Skin of body (tissue), 2 donors: ENCODE measurements around the gene INSYN1. TPM values are rescaled to one million over a fixed set of nuclear protein-coding genes. Genes with fewer than 3 reads are reported as not detected.
"Not testable (repeated sequence)": the region's sequence is repeated elsewhere in the genome, so short reads cannot be mapped to it uniquely, and the experiment has no call there.

Experiments
- DNase-seq: peaks from one replicate; lab custom pipeline; 2025; lab: John Stamatoyannopoulos, UW
- total RNA-seq: library from RNA; depleted of rRNA; stranded (reverse); fragments of >200 nt; gene quantifications from one replicate; pipeline ENCODE4 v1.2.3, GENCODE V29; 2014

INSYN1 gene, protein sequence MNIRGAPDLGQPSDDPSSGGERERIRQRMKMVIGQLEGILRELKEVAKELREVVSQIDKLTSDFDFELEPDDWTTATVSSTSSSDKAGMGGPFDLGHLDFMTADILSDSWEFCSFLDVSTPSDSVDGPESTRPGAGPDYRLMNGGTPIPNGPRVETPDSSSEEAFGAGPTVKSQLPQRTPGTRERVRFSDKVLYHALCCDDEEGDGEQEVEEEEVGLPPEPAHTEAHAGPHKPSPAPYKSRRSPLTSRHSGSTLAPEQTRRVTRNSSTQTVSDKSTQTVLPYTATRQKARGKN
- total RNA-seq, result 7.7 TPM

DNA sequence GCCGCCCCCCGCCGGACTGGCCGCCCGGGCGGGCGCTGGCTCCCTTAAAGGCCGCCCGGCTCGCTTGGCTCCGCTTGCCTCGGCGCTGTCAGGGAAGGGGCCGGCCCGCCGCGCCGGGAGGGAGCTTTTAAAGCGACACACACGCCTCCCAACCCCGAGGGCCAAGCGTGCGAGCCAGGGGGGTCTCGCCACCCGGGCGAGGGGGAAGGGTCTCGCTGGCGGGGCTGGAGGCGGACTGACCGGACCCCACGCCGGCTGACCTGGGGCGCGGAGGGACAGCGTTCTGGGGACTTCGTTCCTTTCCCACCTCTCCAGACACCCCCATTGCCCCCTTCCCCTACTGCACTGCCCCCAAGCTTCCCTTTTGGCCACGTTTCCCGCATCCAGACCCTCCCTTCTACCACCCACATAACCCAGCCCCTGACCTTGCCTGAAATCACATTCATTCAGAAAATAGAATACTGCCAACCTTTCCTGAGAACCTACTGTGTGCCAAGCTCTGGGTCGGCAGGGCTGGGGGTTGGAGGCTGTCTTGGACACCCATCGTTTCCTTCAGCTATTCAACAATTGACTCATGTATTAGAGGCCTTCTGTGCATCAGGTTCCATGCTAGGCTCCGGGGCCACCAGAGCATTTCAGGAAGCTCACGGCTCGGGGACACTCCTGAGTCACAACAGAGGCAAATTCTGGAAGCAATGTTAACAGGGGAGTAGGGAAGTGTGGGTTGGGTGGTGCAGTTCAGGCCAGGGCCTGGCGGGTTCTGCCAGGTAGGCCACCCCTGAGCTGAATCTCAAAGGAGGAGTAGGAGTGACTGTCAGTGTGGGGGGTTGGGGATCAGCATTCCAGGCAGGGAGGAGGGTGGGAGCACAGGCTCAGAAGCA is at the start of gene INSYN1:
TSS of gene INSYN1 (minus strand) at position 102 of the 881 bp plus-strand sequence. CDS start 2,221 bp downstream, outside the sequence.
- DNase-seq, result no peak

DNA sequence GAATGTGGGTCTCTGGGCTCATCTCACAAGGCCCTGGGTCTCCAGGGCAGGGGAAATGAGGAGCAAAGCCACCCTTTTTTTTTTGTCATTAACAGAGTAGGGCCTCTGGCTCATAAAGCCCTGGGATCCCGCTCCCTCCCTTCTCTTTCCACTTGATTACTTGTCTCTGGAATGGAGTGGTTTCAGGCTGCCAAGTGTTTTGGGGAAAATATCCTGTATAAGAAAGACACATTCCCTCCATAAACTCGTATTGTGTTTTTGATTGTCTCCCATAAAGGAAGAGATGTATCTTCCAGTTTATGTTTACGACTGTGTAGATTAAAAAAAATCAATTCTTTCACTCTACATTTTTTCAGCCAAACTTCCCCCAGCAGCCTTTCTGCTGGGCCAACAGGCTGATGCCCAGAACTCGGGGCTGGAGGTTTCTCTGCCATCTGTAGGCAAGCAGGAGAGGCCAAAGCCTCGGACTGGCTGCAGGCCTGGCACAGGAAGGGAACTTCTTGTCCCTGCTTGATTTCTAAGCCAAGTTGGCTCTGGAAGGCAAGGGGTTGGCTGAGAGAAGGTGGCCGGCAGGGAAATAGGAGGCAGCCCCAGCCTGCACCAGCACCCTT is 49.4 kb upstream of the INSYN1 start:
- DNase-seq, result peak; percentile 80

DNA sequence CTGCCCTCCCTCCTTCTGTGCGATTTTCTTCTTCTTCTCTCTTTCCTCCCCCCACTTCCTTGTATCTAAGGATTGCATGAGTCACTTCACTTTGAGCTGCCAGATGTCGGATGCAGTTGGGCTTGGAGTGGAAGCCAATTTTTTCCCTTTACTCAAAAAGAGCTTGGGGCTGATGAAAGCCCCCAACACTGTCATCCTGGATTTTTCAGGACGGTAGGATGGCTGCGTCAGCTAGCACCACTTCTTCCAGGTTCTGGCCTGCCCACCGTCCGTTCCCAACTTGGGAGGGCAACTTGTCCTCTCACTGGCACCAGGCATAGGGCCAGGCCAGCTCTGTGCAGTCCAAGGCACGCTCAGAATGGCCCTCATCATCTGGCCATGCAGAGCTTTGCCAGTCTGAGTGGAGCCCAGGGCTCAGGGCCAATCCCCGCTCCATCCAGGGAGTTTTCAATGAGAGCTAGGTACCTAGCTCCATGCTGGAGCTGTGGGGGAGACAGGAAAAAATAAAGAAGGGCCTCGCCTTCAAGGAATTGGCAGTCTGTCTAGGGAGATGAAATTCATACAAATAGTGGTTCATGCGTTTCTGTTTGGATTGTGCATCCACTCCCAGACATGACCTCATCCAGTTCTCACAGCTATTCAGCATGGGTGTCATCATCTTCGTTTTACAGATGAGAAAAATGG is 47.7 kb upstream of the INSYN1 start:
- DNase-seq, result peak; percentile 81

DNA sequence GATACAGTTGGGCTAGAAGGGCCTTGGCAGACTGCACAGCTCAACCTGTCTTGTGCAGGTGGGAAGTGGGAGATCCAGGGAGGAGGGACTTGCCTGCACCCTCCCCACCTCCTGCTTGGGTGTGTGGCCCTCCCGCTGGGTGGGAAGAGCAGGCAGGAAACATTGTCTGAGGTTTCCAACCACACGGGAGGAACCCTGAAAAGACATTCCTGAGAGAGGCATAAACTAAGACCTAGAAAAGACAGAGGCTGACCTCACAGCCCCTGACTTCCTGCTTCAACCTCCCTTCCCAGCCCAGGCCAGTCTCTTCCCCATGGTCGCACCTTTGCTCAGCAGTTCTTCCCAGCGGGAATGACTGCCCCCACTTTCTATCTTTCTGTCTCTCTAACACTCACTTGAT is 46.3 kb upstream of the INSYN1 start:
- DNase-seq, result no peak

DNA sequence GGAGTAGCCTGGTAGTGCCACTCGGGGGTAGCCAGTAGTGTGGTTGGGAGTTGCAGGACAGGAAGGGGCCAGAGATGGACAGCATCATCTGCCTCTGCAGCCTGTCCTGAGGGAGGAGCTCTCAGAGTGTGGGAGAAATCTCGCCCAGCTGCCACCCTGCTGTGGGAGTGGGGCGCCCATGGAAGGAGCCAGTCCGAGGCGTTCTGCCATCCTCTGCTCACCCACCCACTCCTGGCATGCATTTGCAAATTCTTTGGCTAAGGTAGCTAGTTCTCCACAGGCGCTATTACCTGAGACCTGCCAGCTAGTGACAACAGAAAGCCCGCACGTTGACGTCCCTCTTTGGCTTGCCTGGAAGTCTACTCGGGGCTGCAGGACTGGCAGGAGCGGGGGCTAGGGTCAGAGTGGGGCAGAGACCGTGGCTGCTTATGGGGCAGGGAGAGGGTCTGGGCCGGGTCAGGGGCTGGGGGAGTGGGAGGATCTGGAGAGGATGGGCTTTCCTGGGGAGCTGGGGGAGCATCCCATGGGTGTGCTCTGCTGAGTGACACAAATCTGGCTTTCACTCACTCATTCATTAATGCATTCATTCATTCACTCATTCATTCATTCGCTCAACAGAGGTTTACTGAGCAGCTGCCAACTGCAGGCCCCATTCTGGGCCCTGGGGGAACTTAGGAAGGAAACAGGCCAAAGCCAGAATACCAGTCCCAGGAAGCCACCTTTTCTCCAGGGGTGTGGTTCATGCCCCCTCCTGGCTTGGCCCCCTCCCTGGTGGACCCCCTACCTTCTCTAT is 44.4 kb upstream of the INSYN1 start:
- DNase-seq, result no peak

DNA sequence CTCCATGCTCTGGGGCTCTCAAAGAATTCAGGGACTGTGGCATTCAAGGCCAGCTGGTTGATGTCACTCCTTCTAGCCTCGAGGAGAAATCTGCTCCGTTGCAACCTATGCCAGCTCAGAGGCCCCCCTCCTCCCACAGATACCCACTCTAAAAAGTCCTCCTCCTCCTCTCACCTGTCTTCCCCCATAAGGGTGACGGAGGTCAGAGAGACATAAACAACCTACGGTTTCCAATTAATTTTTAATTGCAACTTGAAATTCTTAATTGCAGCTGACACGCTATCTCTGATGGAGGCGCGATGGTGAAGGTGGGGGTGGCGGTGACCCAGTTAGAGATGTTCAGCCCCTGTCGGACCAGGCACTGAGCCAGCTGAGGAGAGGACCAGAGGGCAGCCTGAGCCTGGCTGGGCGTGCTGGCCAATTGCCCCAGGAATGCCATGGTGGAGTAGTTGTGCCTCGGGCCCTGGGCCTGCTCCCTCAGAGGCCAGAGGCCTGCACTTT is 43.2 kb upstream of the INSYN1 start:
- DNase-seq, result no peak

DNA sequence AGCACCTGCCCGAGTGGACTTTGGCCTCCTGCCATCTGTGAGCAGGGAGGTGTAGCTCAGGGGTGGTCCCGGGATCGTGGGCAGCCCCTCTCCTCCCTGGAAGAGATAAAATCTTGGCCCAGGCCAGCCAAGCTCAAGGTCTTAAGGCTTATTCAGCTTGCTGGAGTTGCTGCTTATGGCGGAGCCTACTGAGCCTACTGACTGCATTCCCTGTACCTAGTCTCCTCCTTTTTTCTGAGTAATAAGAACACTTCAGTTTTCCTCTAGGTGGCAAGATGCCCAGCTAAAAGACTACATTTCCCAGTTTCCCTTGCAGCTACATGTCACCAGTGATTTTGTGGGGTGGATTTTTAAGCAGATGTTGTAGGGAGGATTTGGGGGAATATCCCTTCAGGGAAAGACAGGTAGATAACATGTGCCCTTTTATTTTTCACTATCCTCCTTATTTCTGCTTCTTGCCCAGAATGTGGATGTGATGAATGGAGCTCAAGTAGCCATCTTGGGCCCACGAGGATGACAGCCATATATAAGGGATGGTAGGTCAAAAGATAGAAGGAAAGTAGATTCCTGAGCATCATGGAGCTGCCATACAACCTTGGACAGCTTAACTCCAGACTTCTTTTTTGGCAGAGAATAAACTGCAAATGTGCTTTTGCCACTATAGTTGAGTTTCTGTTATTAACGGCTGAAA is 41.4 kb upstream of the INSYN1 start:
- DNase-seq, result no peak

DNA sequence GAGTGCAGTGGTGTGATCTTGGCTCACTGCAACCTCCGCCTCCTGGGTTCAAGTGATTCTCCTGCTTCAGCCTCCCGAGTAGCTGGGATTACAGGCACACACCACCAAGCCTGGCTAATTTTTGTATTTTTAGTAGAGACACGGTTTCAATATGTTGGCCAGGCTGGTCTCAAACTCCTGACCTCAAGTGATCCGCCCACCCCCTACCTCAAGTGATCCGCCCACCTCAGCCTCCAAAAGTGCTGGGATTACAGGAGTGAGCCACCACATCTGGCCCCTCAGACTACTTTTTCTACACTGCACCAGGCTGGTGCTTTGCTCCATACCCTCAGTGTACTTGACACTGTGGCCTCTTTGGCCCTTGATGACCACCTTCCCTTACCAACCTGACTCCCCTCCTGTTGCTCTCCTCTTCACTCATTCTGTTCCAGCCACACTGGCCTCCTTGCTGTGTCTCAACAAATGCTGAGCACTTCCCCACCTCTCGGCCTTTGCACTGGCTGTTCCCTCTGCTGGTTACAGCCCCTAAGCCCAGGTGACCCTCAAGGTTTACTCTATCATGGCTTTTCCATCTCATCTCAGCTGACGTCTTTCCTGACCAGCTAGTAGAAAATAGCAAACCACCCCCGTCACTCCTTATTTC is 39.9 kb upstream of the INSYN1 start:
- DNase-seq, result not testable (repeated sequence)

DNA sequence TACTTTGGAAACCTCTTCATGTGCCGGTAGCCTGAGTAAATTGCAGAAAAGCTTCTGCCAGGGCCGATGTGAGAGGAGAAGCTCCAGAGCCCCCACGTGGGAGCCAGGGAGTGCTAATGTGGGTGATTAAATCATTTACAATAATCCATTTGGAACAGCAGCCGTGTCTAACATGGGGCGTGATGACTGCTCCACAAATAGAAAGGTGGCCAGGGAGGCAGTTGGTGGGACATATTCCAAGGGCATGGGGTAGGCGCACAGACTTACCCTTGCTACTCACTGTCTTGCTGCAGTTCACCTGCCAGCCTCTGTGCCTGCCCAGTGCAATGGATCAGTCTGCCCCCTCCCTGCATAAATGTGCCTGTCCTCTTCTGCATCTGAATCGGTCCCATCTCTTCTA is 39.3 kb upstream of the INSYN1 start:
- no peak for DNase-seq

DNA sequence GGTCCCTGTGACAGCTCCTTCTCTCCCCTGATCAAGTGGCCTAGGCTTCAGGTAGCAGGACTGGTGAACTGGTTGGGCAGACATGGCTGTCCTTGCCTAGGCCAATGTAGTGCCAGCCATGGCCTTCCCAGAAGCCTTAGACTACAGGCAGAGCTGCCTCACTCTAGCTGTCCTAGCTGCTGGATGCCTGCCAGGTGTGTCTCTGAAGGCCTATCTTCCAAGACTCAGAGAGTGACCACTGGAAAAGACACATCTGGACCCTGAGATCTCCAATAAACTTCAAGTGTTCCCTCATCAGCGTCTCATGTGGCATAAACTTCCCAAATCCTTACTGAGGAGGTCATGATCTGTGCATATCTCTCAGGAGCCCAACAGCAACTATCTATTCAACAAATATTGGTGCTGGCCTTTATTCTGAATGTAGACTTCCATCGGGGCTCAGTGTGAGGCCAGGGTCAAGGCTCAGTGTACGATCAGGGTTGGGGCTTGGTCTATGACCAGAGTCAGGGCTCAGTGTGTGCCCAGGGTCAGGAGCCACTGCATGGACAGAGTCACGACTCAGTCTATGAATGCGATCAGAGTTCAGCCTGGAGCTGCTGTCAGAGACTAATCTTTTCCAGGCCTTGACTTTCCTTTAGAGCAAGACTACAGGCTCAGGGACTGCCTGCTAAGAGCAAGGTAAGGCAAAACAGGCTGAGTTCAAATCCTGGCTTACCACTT is 36.5 kb upstream of the INSYN1 start:
- no peak for DNase-seq

DNA sequence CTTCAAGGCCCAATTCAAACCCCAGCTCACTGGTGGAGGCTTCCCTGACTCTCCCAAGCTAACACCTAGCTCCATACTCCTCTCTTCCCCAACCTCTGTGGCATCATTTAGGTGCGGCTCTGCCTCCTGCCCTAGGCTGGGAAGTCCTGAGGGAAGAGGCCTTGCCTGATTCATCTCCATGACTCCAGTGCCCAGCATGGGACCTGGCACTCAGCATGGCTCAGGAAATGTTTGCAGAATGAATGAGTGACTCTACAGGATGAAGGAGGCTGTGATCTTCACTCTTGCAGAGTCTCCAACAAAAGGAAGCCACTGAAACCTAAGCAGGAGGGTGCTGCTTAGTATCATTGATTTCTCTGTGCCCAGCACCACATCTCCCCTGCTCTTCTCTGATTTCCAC is 34.5 kb upstream of the INSYN1 start:
- DNase-seq, result no peak

DNA sequence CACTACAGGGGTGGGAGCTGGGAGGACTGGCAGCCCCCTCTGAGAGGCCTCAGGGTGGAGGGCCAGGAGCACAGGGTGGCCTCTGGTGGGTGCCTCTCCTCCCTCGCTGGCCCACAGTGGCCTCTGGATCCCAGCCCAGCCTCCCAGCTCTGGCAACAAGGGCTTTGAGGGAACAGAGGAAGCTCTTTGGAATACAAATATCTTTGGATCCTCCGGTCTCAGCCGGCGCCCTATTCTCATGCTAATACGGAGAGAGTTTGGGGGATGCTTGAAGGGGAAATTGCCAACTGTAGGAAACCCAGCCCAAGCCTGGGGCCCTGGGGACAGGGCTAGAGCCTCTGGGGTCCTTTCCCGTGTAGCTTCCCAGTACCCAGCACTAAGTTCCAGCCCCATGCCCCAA is 33.4 kb upstream of the INSYN1 start:
- DNase-seq, result no peak

DNA sequence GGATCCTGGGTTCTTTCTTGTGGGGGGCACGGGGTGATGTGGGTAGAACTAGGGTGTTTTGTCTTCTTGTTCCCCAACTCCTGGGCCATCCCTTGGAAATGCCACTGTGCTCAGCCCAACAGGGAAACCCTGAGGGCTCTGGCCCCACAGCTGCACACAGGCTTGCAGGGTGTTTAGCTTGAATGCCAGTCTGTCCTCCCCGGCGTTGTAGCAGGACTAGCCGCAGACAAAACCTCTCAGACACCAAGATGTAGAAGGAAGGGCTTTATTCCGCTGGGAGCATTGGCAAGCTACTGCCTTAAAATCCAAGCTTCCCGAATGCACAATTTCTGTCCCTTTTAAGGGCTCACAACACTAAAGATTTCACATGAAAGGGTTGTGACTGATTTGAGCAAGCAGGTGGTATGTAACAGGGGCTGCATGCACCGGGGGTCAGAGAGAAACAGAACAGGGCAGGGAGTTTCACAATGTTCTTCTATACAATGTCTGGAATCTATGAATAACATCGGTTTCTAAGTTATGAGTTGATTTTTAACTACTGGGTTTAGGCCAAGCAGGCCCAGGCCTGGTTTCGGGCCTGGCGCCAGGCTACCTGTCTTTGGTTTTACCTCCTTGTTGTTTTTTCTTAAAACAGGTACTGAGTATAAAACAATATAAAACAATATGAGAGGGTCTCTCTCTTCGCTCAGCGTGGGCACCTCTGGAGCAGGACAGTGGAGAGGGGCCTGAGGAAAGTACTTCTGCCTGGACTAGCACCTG is 32.3 kb upstream of the INSYN1 start:
- not testable (repeated sequence) for DNase-seq

DNA sequence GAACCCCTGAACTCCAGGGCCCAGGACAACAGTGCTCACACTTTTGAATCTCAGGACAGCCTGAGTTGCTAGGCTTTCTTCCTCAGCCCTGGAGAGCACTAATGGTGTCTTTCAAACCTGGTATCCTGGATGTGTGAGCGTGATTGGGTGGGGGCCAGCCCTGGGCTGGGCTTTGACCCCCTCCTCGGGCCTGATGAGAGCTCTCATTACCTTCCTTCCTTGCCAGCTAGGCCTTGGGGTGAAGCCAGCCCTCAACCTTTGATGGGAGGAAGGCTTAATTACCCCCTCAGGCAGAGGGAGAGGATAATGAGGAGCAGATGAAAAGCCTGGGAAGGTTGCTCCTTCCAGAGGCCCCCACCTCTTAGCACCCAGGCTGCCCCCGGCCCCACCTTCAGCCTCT is 31.1 kb upstream of the INSYN1 start:
- no peak for DNase-seq

DNA sequence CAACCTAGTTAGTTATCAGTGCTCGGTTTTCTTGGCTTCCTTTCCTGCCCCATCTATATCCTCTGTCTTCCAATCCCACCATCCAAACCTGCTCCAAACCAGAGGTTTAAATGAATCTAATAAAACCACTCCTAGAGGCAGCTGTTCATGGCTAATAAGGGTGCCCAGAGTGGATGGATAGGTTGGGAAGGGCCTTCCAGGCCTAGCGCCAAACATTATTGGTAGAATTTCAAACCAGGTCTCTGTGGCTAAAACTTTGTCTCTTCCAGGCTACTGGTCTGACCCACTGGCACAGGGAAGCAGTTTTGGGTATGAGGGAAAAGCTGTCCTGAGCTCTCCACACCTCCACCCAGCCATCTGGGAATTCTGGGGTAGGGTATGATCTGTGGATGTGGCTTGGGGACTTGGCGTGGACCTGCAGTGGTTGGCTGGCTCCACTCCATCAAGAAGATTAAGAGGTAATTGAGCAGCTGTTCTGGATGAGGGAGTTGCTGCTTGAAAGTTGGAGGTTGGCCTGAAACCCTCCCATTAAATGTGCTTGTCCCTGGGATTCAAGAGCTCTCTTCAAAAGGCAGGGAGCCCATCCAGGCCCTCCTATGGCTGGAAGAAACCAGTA is 29.3 kb upstream of the INSYN1 start:
- no peak for DNase-seq

DNA sequence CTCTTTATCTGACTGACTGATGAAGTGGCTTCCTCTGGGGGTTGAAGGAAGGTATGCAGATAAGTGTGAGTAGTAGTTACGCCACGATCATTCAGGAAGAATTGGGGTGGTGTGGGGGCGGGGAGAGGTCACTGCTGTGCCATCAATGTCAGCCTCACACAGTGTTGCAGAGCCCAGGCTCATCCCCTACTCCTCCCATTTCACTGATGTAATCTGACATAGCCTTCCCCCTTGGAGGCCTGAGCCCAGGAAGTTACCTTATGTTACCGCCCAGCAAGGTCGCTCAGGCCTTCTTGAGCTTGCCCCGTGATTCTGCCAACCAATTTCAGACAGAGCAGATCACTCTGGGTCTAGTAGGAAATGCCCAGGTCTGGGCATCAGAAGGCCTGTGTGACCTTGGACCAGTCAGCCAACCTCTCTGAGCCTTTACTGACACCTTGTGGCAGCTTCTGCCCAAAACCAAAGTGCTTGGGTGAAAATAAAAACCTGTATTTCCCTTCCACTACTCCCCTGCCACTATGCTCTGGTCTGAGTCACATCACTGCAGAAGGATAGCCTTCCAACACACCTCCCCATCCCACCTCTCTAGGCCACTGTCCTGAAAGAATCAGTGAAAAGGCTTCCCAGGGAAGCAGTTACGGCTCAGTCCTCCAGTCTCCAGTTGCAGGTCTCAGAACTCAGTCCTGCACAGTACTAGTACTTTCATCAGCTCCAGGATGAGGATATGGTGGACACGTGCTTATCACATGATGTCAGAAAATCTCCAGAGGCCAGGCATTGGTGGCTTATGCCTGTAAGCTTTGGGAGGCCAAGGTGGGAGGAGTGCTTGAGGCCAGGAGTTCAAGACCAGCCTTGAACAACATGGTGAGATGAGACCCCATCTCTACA is 28.1 kb upstream of the INSYN1 start:
- no peak for DNase-seq

DNA sequence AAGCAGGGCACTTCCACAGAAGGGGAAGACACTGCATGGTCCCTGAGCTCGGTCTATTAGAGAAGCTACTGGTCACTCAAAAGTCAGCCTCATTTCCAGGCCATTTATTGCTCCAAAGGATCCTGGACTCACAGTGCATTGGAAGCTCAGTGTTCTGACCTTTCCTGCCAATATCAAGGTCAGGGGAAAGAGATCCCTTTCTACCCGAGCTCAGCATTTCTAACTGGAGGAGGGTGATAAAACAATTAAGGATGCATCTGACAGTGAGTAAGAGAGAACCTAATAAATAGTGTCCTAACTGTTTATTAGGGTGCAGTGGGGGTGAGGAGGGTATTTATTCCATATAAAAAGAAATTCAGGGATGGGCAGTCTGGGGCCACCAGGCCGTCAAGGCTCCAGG is 26.8 kb upstream of the INSYN1 start:
- DNase-seq, result no peak
